ENCODE data around the gene TRPC6. TPM values are rescaled to one million over a fixed set of nuclear protein-coding genes. Genes with fewer than 3 reads are reported as not detected.
"Not testable (repeated sequence)": the region's sequence is repeated elsewhere in the genome, so short reads cannot be mapped to it uniquely, and the experiment has no call there.

Gene TRPC6
- total RNA-seq, 2 experiments from 2014 or later: not detected

DNA sequence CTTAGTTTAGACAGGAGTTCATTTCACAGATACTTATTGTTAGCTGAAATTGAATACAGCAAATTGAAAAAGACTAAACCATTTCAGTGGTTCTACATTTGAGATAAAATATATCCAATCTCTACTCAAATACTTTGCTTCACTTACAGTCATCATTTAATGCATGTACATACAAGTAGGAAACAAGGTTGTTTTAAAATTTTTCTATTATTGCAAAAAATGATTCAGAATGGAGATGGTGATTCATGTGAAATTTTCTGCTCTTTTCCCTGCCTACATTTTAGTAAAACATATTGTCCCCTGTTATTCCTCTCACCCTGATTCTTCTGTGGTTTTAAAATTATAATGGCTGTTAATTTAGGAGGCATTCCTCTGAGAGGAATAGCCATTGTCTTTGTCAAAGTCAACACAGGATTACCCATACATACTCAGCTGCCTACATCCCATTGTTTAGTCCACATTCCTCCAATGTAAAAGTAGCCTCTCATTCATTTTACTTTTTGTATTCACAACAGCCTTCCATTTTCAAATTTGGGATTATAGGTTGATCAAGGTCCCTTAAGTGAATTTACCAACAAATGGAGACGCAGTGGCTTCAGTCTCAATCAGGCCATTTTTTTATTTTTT lies 60.1 kb downstream of the TRPC6 start:
- ChIA-PET POLR2A (no interaction called here), CTCF (no interaction called here)

GRCh38 chr11:101523193-101523592 lies 60.6 kb downstream of the TRPC6 start:
- POLR2A ChIA-PET: no interaction called here
- CTCF ChIA-PET: no interaction called here

- ChIA-PET CTCF (no interaction called here), POLR2A (no interaction called here)
These were observed 62.0 kb downstream of the TRPC6 start for GRCh38 chr11:101521821-101522220.

- POLR2A ChIA-PET: no interaction called here
- CTCF ChIA-PET: no interaction called here
These were observed 67.3 kb downstream of the TRPC6 start for GRCh38 chr11:101516546-101516945.

DNA sequence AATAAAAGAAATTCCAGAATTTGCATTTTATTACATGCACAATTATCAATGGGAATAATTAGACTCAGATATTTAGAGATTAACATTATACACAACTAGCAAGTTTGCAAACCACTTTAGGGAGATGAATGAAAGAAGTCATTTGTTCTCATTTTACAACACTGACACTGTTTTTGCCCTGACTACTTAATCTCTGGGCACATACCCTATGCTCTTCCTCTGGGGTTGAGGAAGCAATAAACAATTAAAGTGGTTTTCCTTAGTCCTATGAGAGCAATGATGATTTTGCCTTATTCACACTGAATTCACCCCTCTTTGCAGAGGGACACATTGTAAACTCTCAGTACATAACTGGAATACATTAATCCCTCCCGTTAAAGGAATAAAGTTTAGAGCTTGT lies 72.7 kb downstream of the TRPC6 start:
- CTCF ChIA-PET: no interaction called here
- POLR2A ChIA-PET: no interaction called here

GRCh38 chr11:101510591-101510990 lies 73.2 kb downstream of the TRPC6 start:
- ChIA-PET POLR2A (no interaction called here), CTCF (no interaction called here)

GRCh38 chr11:101509922-101510321 lies 73.9 kb downstream of the TRPC6 start:
- ChIA-PET CTCF (no interaction called here), POLR2A (no interaction called here)

DNA sequence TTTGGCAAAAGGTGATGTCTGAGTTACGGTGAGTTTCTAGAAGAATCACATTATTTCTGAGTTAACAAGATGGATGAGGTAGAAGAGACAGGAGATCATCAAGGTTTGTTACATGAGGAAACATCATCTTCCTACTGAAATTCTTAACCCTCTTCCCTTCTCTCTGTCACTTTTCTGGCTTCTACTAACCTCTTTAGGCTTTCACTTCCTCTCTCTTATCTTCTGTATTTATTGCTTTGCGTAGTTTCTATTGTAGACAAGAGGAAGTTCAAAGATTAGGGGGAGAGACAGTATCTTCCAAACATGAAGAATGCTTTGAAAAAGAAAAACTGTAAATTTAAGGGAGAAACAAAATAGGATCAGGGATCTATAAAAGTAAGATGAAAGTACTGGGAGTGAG lies 75.4 kb downstream of the TRPC6 start:
- ChIA-PET POLR2A (no interaction called here), CTCF (no interaction called here)

- ChIA-PET CTCF (no interaction called here), POLR2A (no interaction called here)
These were observed 84.9 kb downstream of the TRPC6 start for GRCh38 chr11:101498891-101499290.

- POLR2A ChIA-PET: no interaction called here
- CTCF ChIA-PET: no interaction called here
These were observed 86.5 kb downstream of the TRPC6 start for GRCh38 chr11:101497291-101497690.

- POLR2A ChIA-PET: no interaction called here
- CTCF ChIA-PET: no interaction called here
These were observed 96.0 kb downstream of the TRPC6 start for GRCh38 chr11:101487775-101488174.

DNA sequence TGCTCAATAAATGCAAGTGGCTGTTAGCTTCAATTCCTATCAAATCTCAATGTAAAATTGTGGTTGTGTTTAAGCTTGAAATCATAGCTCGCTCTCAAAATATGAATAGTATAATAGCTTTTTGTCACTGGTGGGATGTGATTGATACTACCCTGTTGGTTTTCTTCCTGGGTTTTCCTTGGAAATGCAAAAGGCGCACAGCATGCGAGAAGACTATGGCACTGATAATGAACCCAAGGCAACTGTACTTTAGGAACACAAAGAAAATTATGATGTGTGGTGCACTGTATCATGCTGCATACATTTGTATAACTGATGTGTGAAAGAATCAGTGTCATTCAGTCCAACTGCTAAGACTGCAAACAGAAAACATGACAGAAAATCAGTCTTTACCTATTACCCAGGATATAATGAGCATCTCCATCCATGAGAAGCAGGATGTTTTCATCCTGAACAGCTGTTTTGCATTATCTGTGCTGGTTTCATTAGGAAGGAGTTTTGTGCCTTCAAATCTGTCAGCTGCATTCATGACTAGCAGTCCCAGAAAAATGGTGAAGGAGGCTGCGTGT lies 101.2 kb downstream of the TRPC6 start:
- POLR2A ChIA-PET: no interaction called here

GRCh38 chr11:101478587-101479369 lies 105.0 kb downstream of the TRPC6 start:
- CTCF ChIA-PET: no interaction called here

More for the DNA sequence above, 101.2 kb downstream of the TRPC6 start:
- CTCF ChIA-PET: no interaction called here

GRCh38 chr11:101477926-101478325 lies 105.9 kb downstream of the TRPC6 start:
- POLR2A ChIA-PET: no interaction called here
- CTCF ChIA-PET: no interaction called here

More at GRCh38 chr11:101478587-101479369, 105.0 kb downstream of the TRPC6 start:
- POLR2A ChIA-PET: no interaction called here

- ChIA-PET POLR2A (no interaction called here), CTCF (no interaction called here)
These were observed 107.6 kb downstream of the TRPC6 start for GRCh38 chr11:101476191-101476590.

GRCh38 chr11:101475699-101476098 lies 108.1 kb downstream of the TRPC6 start:
- ChIA-PET CTCF (no interaction called here), POLR2A (no interaction called here)

GRCh38 chr11:101474666-101475065 lies 109.1 kb downstream of the TRPC6 start:
- ChIA-PET CTCF (no interaction called here), POLR2A (no interaction called here)

GRCh38 chr11:101470881-101471520 lies 112.8 kb downstream of the TRPC6 start:
- POLR2A ChIA-PET: no interaction called here
- CTCF ChIA-PET: no interaction called here

- ChIA-PET CTCF (no interaction called here), POLR2A (no interaction called here)
These were observed 113.4 kb downstream of the TRPC6 start for GRCh38 chr11:101470419-101470818.

DNA sequence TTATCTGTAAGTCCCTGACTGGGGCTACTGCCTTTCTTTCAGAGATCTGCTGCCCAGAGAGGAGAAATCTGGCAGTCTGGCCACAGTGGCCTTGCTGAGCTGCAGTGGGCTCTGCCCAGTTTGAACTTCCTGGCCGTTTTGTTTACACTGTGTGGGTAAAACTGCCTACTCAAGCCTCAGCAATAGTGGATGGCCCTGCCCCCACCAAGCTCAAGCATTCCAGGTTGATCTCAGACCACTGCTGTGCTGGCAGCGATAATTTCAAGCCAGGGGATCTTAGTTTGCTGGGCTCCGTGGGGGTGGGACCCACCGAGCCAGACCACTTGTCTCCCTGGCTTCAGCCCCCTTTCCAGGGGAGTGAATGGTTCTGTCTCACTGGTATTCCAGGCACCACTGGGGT lies 117.5 kb downstream of the TRPC6 start:
- ChIA-PET POLR2A (no interaction called here), CTCF (no interaction called here)

- CTCF ChIA-PET: not testable (repeated sequence)
These were observed 119.4 kb downstream of the TRPC6 start for GRCh38 chr11:101464388-101464787.

More at GRCh38 chr11:101464388-101464787, 119.4 kb downstream of the TRPC6 start:
- POLR2A ChIA-PET: not testable (repeated sequence)

Measured in activated CD8-positive, alpha-beta memory T cell treated with anti-CD3 and anti-CD28 coated beads for 36 hours (primary cell).